ENCODE measurements around the gene MBD6.

MBD6 gene

DNA sequence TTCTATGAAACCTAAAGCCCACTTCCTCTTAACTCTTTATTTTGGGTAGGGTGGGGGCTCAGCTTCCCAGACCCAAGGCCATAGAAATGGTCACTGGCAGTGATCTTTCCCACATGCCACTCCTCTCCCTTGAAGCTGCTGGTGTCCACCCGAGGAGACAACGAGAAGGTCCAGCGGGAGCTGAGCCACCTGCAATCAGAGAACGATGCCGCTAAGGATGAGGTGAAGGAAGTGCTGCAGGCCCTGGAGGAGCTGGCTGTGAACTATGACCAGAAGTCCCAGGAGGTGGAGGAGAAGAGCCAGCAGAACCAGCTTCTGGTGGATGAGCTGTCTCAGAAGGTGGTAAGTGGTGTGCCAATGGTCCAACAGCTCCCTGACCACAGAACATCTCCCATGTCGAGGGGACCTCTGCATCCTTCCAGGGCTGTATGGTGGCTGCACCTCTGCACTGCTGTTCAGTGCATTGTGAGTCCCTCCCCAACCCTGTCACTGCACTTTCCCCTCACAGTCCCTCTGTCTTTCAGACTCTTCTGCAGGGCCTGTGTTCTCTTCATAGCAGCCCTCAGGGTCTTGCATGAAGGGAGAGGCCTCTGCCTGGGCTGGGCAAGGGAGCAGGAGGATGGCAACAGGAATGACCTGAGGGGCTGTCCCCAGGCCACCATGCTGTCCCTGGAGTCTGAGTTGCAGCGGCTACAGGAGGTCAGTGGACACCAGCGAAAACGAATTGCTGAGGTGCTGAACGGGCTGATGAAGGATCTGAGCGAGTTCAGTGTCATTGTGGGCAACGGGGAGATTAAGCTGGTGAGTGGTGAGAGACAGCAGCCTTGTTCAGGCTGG, 49.5 kb downstream of the MBD6 start:
- WGBS, 2 experiments (ENCODE audit: insufficient coverage in 2 of 2) = 87 to 91% methylated on average over 10 to 12 of the region's 12 CpGs
- H3K27ac ChIP-seq (ENCODE audit: low read depth, low read length, severe bottlenecking) = no peak overlapping the region
- no peaks in the 10 kb centered on the region for H3K4me1 ChIP-seq (ENCODE audit: control insufficient read depth, insufficient read depth, low read length, poor library complexity, severe bottlenecking)
- H3K9me3 ChIP-seq (ENCODE audit: control insufficient read depth, low read length) = no peaks in the 10 kb centered on the region
- H3K36me3 ChIP-seq (ENCODE audit: control insufficient read depth, insufficient read depth, low read length) = no peaks in the 10 kb centered on the region
- H3K4me3 ChIP-seq (ENCODE audit: extremely low read depth, insufficient read depth, low read length, poor library complexity, severe bottlenecking) = no peak overlapping the region

DNA sequence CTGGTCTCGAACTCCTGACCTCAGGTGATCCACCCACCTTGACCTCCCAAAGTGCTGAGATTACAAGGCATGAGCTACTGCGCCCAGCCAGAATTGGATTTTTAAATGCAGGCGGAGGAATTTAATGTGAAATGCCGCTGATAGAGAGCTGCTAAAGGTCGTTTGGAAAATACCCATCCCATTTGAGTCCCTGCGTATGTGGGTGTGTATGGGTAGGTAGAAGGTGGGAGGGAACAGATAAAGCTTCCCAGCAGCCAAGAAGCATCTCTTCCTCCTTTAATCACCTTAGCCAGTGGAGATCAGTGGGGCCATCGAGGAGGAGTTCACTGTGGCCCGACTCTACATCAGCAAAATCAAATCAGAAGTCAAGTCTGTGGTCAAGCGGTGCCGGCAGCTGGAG, 52.2 kb downstream of the MBD6 start:
- no peaks in the 10 kb centered on the region for H3K9me3 ChIP-seq (ENCODE audit: control insufficient read depth, low read length)
- no peaks in the 10 kb centered on the region for H3K36me3 ChIP-seq (ENCODE audit: control insufficient read depth, insufficient read depth, low read length)
- H3K4me3 ChIP-seq (ENCODE audit: extremely low read depth, insufficient read depth, low read length, poor library complexity, severe bottlenecking) = no peak overlapping the region
- no peaks in the 10 kb centered on the region for H3K4me1 ChIP-seq (ENCODE audit: control insufficient read depth, insufficient read depth, low read length, poor library complexity, severe bottlenecking)
- WGBS, 2 experiments (ENCODE audit: insufficient coverage in 2 of 2) = 93 to 98% methylated on average over 6 to 7 of the region's 10 CpGs
- H3K27ac ChIP-seq (ENCODE audit: low read depth, low read length, severe bottlenecking) = no peak overlapping the region

DNA sequence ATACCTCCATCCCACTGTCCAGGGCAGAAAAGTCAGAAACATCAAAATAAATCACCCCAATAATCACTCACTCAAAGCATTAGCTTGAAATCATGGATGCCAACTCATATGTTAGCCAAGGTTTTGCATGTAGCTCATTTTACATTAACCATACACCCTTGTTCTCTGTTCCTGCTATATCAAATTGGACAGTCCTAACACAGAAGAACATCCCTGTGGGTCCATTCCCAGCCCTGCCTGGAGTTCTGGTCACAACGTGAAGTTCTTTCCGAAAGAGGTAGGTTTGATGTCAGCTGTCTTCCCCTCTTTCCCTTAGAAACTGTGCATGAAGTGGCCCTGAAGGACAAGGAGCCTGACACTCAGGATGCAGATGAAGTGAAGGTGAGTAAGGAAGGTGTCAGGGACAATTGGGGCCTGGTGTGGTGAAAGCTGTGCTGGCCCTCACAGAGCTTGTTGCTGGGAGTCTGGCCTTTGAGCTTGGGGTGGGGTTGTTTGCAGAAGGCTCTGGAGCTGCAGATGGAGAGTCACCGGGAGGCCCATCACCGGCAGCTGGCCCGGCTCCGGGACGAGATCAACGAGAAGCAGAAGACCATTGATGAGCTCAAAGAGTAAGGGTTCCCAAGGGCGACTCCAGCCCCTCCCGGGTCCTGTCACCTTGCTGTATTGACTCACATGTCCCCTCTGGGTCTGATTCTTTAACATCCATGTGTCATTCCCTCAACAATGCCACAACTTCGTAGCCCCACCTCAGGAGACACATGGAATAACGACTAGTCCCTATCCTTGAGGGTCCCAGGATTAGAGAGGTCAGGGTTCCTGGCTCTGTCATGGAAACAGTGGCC, 53.4 kb downstream of the MBD6 start:
- 91 to 95% methylated on average over 10 of the region's 12 CpGs for WGBS, 2 experiments (ENCODE audit: insufficient coverage in 2 of 2)
- Histone ChIP-seq H3K4me3 (ENCODE audit: extremely low read depth, insufficient read depth, low read length, poor library complexity, severe bottlenecking) (no peak overlapping the region), H3K36me3 (ENCODE audit: control insufficient read depth, insufficient read depth, low read length) (no peaks in the 10 kb centered on the region), H3K4me1 (ENCODE audit: control insufficient read depth, insufficient read depth, low read length, poor library complexity, severe bottlenecking) (no peaks in the 10 kb centered on the region), H3K9me3 (ENCODE audit: control insufficient read depth, low read length) (no peaks in the 10 kb centered on the region), H3K27ac (ENCODE audit: low read depth, low read length, severe bottlenecking) (no peak overlapping the region)

DNA sequence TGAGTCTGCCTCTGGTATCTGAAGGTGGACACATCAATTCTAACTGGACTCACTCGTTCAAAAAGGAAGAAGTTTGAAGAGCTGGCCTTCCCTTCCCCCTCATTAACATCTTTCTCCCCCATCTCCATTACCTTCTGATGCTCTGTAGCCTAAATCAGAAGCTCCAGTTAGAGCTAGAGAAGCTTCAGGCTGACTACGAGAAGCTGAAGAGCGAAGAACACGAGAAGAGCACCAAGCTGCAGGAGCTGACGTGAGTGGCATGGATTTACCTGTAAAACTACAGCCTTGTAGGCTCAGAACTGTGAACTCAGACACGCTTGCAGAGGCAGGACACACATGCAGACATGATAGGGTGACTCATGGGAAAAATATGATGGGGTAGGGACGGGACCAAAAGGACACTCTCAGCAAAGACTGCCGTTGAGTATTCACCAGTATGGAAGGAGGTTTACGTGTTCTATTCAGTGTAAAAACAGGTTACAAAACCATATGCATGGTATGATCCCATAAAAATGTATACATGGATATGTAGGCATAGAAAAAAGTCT, 54.1 kb downstream of the MBD6 start:
- H3K4me3 ChIP-seq (ENCODE audit: extremely low read depth, insufficient read depth, low read length, poor library complexity, severe bottlenecking) = no peak overlapping the region
- H3K36me3 ChIP-seq (ENCODE audit: control insufficient read depth, insufficient read depth, low read length) = no peaks in the 10 kb centered on the region
- no peaks in the 10 kb centered on the region for H3K9me3 ChIP-seq (ENCODE audit: control insufficient read depth, low read length)
- no peak overlapping the region for H3K27ac ChIP-seq (ENCODE audit: low read depth, low read length, severe bottlenecking)
- H3K4me1 ChIP-seq (ENCODE audit: control insufficient read depth, insufficient read depth, low read length, poor library complexity, severe bottlenecking) = no peaks in the 10 kb centered on the region
- 91 to 97% methylated on average over 8 to 9 of the region's 9 CpGs for WGBS, 2 experiments (ENCODE audit: insufficient coverage in 2 of 2)

DNA sequence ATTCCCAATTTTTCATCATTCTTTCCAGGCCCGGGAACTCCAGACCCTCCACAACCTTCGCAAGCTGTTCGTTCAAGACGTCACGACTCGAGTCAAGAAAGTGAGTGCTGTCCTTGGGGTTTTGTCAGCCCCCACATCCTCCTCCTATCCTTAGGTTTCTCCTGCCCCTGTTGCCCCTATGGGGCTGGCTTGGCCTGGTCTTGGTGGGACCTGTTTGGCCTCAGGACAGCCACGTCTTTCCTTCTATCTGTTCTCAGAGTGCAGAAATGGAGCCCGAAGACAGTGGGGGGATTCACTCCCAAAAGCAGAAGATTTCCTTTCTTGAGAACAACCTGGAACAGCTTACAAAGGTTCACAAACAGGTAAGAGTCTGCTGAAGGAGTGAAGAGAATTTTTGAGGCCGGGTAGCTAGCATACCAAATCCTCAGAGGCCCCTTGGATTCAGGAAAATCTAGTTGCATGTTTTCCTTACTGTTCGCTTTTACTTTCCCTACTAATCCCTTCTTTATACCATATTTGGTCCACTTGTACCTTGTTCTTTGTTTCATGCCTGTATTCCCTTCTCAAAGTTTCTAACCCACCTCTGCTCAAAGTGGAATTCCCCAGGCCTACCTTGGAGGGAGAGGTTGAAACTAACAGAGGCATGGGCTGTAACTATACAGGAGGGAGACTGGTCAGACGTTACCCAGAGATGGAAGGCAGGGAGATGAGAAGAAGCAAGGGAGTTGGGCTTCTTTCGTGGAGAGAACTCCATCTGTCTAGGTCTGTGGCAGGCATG, 55.5 kb downstream of the MBD6 start:
- H3K4me3 ChIP-seq (ENCODE audit: extremely low read depth, insufficient read depth, low read length, poor library complexity, severe bottlenecking) = no peak overlapping the region
- H3K27ac ChIP-seq (ENCODE audit: low read depth, low read length, severe bottlenecking) = no peak overlapping the region
- no peaks in the 10 kb centered on the region for H3K4me1 ChIP-seq (ENCODE audit: control insufficient read depth, insufficient read depth, low read length, poor library complexity, severe bottlenecking)
- no peaks in the 10 kb centered on the region for H3K36me3 ChIP-seq (ENCODE audit: control insufficient read depth, insufficient read depth, low read length)
- no peaks in the 10 kb centered on the region for H3K9me3 ChIP-seq (ENCODE audit: control insufficient read depth, low read length)
- 92 to 93% methylated on average over 10 of the region's 12 CpGs for WGBS, 2 experiments (ENCODE audit: insufficient coverage in 2 of 2)

DNA sequence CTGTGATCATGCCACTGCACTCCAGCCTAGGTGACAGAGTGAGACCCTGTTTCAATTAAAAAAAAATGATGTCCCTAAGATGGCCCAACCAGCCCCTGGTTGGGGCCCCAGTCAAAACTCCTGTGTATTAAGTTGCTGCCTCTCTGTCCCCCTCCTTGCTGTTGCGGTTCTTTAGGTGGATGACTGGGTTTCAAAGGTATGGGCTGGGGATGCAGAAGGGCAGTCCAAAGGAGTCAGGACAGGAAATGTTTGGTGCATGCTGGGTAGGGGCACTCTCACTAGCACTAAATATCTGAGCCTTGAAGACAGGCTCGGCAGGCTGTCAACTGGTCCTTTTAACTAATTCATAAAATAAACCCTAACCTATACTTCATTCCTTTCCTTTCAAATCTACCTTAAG, 56.4 kb downstream of the MBD6 start:
- no peak overlapping the region for H3K27ac ChIP-seq (ENCODE audit: low read depth, low read length, severe bottlenecking)
- H3K36me3 ChIP-seq (ENCODE audit: control insufficient read depth, insufficient read depth, low read length) = no peaks in the 10 kb centered on the region
- 92 to 100% methylated on average over 1 to 2 of the region's 2 CpGs for WGBS, 2 experiments (ENCODE audit: insufficient coverage in 2 of 2)
- no peaks in the 10 kb centered on the region for H3K4me1 ChIP-seq (ENCODE audit: control insufficient read depth, insufficient read depth, low read length, poor library complexity, severe bottlenecking)
- H3K9me3 ChIP-seq (ENCODE audit: control insufficient read depth, low read length) = no peaks in the 10 kb centered on the region
- H3K4me3 ChIP-seq (ENCODE audit: extremely low read depth, insufficient read depth, low read length, poor library complexity, severe bottlenecking) = no peak overlapping the region
